Hepatic stellate cell (primary cell): ENCODE results near the gene WDR18.
A peak's percentile ranks its signal among the peaks of the same experiment; 100 is the strongest.

Experiments used
- DNase-seq: peaks from one replicate; pipeline ENCODE4 v3.0.0; 2011; ENCODE audit warnings: low spot score

The WDR18 gene

DNA sequence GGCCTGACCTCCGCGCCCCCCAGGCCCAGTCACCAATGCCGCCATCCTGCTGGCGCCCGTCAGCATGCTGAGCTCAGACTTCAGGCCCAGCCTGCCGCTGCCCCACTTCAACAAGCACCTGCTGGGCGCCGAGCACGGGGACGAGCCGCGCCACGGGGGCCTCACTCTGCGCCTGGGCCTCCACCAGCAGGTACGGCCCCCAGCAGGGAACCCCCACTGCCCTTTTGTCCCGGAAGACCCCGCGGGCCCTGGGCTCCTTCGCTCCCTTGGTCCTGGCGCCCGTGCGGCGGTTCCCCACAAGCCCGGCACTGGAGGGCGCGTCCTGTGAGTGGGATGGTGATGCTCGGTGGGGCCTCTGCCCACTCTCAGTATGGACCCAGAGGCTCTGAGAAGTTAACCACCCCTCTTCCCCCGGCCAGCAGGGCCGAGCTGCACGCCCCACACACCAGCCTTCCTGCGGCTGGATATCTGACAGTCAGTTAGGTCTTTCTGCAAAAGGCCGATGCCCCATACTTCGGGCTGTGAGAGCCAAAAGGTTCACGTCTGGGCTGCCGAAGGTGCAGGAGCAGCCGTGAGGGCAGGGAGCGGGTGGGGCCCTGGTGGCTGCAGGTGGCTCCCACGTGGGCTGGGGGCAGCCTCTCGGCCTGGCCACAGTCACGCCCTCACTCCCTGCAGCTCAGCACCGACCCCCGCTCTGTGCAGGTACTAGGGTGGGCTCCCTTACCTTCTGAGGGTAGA is 8.0 kb downstream of the WDR18 start:
- no peak for DNase-seq

DNA sequence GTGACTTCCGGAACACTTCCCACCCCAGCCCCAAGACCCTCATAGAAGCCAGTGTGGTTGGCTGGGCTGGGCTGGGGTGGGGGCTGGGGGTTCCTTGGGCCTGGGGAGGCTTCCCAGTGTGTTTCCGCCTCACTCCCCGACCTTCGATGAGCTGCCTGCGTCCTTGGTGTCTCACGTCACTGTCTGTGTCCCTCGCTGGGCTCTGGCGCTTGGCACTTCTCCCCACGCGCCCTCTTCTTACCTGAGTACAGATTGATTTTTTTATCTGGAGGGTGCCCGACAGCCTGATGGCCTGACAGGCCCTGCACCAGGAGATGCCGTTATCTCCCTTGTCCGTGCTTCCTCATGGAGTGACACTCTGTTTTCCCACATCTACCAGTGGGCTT is 8.5 kb downstream of the WDR18 start:
- no peak for DNase-seq

DNA sequence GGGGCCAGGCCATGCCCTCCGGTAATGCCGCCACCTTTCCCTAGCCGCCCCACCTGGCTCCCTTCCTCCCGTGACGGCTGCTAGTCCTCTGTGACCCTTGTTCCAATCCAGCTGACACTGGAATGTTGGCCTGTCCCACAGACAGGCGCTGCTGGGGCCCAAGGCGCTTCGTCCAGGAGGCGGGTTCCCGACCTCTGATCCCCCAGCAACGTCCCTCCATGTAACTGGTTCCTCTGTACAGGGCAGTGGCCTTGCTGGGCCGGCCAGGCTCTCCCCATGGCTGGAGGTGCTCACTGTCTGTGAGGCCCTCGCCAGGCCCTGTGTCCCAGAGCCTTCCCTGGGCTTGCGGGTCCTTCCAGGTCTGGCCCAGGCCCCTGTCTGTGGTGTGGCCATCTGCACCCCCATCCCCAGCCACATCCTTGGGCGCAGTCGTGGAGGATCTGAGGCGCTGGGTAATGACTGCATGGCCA is 9.3 kb downstream of the WDR18 start:
- DNase-seq: no peak

DNA sequence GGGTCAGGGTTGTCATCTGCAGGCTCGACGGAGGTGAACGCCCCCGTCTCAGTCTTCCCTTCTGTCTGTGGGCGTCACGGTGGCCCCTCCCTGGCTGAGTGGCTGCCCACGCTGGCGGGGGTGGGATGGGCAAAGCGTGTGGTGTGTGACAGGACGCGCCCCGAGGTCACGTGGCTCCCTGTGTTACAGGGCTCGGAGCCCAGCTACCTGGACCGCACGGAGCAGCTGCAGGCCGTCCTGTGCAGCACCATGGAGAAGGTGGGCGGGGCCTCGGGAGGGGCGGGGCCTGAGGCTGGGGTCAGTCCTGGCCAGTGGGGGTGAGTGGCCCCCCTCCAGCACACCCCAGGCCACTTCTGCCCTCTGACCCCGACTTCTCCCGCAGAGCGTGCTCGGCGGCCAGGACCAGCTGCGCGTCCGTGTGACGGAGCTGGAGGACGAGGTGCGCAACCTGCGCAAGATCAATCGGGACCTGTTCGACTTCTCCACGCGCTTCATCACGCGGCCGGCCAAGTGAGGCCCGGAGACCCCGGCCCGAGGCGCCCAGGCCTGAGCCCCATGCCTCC is 9.8 kb downstream of the WDR18 start:
- no peak for DNase-seq

DNA sequence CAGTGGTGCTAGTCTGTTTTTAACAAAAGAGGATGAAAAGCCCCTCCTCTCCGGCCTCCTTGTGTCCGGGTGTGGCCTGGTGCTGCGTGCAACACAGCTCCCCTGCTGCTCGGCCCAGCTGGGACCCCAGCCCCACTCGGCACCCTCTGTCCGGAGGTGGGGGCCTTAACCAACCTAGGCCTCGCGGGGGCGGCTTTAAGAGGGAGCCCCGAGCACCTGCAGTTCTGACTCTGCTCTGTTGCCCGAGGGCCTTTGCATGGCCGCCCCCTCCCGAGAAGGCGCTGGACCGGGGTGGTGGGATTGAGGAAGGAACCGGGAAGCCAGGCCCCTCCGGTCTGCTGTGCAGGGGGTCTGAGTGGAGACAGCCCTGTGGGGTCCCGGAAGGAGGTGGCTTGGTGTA is 10.4 kb downstream of the WDR18 start:
- DNase-seq: no peak

DNA sequence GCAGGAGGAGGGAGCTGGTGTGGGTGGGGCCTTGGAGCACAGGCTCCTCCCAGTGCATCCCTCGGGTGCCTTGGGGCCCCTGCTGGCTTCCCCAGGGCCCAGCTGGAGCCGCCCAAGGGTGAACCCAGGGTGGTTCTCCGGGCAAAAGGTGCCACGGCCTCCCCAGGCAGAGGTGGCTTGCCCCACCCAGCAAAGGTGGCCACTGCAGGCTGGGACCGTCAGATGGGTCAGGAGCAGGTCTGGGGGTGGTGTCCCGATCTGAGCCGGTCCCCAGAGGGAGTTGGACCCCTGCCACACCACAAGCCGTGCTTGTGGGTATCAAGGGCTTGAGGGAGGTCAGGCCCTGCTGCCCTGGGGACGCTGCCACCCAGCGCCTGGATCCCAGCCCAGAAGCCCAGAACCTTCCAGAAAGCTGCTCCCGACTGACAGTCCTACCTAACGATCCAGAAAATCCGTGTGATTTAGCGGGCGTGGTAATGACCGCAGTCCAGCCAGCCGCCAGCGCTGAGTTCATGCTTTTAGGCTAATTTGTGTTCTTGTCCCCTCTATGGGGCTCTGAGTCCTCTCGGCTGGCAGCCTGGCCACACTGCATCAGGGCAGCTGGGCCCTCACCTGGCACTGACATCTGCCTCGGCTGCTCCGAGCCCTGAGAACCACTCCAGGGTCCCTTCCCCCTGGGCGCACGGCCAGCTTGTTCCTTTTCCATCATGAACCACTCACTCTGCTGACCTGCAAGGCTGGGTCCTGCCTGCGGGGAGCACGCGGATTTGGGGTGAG is 11.1 kb downstream of the WDR18 start:
- DNase-seq: no peak

DNA sequence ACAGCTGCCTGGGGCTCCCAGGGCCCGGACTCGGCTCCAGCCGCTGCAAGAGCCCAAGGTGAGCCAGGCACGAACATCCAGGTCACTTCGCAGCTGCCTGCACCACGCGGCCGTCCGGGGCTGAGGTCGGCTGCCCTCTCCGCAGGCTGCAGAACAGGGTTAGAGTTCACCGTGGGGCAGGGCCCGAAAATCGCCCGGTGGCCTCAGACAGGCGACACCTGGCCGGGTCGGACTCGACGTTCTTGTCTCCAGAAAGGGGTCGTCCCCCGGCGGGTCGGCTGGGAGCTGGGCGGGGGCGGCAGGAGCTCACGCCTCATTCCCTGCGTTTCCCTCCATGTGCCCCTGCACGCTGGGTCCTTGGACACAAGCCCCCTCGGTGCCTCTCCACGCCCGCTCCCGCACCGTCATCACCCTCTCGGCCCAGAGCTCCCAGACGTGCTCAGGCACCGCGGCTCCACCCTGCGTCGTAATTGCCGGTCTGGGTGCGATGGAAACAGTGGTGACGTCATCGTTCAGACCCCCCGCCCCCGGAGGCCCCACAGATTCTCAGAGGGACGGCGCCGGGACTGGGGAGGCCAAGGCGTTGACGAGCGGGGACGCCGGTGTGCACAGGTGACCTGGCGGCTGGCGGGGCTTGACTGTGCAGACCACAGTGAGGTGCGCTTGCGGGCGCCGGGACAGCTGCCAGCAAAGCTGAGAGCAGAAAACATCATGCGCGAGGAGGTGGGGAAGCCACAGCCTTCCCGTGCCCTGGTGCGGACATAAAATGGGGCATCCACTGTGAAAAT is 12.1 kb downstream of the WDR18 start:
- peak; percentile 77 for DNase-seq

DNA sequence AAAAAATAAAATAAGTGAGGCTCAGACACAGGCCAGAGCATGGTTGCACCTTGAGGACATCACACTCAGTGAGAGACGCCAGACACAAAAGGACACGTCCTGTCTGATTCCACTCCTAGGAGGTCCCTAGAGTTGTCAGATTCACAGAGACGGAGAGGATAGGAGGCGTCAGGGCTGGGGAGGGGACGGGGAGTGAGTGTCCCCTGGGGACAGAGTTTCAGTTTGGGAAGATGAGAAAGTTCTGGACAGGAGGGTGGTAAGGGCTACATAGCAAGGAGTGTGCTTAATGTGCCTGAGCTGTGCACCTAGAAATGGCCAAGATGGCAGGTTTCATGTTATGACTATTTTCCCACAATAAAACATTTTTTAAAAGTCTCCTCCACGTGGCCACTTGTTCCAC is 13.9 kb downstream of the WDR18 start:
- no peak for DNase-seq

DNA sequence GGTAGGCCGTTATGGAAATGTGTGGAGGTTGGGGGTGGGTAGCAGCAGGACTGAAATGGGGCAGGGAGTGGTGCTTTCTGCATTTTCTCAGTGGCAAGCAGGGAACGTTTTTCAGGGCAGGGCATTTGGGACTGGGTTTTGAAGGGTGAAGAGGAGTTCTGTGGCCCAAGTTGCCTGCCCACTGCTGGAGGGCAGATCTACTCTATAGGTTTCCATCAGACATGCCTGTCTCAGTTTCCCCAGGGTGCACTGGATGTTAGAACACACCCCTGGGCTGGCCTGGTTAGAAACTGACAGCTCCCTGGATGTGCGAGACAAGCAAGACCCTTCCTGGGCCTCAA is 15.2 kb downstream of the WDR18 start:
- no peak for DNase-seq

DNA sequence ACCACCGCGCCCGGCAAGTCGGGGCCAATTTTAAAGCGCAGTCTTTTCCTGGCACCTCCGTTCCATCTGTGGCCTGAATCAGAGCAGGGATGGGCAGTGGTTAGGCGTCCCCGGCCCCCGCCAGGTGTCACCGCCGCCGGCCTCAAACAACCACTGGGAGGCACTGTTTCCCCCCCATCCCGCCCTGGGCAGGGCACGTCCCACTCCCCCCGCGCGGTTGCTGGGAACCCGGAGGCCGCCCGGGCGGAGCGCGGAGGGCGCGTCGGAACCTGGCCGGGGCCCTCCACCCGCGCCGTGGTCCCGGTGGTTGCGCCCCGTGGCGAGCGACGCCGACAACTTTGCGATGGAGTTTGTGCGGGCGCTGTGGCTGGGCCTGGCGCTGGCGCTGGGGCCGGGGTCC is 15.9 kb downstream of the WDR18 start, which contains the start of gene GRIN3B:
GRIN3B (plus strand) TSS at position 325 of the 400 bp plus-strand sequence; CDS start at position 344, 19 bp downstream.
- DNase-seq: peak; percentile 82

DNA sequence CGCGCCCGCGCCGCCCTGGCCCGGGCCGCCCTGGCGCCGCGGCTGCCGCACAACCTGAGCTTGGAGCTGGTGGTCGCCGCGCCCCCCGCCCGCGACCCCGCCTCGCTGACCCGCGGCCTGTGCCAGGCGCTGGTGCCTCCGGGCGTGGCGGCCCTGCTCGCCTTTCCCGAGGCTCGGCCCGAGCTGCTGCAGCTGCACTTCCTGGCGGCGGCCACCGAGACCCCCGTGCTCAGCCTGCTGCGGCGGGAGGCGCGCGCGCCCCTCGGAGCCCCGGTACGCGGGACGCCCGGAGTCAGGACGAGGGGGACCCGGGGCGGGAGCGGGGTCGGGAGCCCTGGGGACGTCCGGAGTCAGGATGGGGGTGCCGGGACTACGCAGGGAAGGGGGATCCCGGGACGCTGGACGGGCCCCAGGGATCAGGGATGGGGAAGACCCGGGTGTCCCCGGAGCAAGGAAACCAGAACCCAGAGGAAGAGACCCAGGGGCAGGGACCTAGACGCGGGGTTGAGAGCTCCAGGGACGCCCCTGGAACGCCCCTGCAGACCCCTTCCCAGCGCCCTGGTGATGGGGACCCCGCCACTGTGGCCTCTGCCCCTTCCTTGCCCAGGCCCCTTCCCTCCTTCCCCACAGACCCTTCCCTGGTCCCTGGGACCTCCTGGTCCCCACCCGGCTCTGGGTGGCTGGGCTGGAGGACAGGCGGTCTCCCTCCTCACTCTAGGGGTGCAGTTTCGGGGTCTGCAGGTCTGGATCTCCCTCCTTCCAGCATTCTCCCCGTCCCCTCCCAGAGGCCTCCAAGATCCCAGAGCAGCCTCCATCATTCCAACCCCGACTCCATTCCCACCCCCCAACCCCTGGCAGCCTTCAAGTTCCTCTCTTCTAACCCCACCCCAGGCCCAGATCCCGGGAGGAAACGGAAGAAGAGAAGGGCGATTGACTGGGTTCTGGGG is 16.7 kb downstream of the WDR18 start:
- DNase-seq: peak; percentile 45

DNA sequence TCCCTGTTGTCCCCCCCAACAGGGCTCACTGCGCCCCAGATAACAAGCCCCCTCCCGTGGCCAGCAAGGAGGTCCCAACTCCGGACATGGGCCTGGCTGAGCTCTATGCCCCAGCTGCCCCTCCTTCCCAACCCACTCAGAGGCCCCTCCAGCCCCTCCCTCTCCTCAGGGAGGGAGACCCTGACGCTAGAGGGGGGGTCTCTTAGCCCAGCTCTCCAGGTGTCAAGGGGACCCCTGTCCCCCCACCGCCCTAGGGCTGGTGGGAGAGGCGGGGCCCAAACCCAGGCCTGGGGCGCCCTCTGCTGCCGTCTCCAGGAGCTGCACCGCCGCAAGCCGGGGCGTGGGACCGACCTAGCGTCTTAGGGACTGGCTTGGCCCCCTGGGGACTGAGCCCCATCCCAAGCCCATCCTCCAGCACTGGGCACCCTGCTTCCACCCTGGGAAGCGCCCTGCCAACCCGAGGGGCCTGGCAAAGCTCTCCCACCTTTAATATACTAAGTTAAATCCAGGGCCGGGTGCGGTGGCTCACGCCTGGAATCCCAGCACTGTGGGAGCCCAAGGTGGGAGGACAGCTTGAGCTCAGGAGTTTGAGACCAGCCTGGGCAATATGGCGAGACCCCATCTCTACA is 17.5 kb downstream of the WDR18 start:
- DNase-seq: peak; percentile 76

DNA sequence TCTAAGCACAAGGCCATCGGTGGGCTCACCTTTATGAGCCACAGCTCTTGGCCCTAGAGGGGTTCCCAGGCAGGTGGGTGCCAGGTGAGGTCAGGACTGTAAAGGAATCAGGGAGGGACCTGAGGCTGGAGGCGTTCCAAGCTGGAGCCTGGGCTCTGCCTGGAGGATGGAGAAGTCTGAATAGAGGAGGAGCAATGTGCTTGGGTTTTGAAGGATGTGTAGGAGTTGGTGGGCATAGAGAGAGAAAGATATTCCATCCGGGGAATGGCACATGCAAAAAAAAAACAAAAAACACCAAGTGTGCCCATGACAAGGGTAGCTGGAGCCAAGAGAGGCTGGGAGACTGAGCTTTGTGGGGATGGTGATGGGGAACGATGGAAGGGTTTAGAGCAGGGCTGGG is 18.5 kb downstream of the WDR18 start:
- no peak for DNase-seq

DNA sequence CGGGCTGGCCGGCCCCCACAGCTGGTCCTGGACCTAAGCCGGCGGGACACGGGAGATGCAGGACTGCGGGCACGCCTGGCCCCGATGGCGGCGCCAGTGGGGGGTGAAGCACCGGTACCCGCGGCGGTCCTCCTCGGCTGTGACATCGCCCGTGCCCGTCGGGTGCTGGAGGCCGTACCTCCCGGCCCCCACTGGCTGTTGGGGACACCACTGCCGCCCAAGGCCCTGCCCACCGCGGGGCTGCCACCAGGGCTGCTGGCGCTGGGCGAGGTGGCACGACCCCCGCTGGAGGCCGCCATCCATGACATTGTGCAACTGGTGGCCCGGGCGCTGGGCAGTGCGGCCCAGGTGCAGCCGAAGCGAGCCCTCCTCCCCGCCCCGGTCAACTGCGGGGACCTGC is 19.1 kb downstream of the WDR18 start:
- no peak for DNase-seq

DNA sequence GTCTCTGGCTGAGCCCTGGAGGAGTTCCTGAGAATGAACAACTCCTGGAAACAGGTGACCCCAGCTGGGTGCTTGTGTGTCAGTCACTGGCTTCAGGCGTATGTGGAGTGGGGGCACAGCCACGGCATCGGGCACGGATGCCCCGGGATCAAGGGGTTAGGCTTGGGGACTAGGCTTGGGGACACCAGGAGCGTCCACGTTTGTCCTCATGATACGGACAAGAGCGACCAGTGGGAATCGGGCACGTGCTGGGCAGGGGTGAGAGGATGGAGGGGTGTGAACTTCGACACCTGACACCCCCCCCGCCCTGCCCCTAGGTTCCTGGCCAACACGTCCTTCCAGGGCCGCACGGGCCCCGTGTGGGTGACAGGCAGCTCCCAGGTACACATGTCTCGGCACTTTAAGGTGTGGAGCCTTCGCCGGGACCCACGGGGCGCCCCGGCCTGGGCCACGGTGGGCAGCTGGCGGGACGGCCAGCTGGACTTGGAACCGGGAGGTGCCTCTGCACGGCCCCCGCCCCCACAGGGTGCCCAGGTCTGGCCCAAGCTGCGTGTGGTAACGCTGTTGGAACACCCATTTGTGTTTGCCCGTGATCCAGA is 20.2 kb downstream of the WDR18 start:
- no peak for DNase-seq

DNA sequence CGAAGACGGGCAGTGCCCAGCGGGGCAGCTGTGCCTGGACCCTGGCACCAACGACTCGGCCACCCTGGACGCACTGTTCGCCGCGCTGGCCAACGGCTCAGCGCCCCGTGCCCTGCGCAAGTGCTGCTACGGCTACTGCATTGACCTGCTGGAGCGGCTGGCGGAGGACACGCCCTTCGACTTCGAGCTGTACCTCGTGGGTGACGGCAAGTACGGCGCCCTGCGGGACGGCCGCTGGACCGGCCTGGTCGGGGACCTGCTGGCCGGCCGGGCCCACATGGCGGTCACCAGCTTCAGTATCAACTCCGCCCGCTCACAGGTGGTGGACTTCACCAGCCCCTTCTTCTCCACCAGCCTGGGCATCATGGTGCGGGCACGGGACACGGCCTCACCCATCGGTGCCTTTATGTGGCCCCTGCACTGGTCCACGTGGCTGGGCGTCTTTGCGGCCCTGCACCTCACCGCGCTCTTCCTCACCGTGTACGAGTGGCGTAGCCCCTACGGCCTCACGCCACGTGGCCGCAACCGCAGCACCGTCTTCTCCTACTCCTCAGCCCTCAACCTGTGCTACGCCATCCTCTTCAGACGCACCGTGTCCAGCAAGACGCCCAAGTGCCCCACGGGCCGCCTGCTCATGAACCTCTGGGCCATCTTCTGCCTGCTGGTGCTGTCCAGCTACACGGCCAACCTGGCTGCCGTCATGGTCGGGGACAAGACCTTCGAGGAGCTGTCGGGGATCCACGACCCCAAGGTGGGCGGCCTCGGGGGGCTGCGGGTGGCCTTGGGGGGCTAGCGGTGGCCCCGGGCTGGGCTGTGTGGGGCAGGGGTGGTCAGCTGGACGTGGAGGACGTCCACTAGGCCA is 20.9 kb downstream of the WDR18 start:
- DNase-seq: no peak

DNA sequence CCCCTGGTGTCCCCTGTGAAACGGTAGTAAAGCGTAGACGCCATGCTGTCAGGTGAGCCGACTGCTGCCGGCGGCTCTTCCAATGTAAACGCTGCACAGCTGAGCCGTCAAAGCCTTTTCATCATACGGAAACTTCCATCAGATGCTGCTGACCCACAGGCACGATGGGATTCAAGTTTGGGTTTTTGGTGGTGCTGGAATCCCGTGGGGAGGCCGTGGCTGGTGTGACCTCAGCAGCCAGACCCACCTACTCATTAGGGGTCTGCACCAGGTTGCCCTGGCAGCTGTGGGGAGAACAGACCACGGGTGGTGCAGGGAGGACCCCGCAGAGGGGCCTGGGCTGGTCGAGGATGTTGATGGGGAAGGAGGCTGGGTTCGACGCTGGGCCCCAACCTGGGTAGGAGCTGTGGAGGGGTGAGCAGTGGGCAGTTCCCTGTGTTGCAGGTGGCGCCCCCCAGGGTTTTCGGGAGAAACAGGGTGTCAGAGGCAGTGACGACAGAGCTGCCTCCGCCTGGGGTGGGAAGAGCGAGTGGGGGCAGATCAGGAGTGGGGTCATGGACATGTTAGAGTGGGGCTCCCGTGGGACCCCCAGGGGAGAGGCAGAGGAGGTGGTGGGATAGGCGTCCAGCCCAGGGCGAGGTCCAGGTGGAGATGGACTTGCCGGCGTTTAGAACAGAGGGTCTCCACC is 22.7 kb downstream of the WDR18 start:
- no peak for DNase-seq

DNA sequence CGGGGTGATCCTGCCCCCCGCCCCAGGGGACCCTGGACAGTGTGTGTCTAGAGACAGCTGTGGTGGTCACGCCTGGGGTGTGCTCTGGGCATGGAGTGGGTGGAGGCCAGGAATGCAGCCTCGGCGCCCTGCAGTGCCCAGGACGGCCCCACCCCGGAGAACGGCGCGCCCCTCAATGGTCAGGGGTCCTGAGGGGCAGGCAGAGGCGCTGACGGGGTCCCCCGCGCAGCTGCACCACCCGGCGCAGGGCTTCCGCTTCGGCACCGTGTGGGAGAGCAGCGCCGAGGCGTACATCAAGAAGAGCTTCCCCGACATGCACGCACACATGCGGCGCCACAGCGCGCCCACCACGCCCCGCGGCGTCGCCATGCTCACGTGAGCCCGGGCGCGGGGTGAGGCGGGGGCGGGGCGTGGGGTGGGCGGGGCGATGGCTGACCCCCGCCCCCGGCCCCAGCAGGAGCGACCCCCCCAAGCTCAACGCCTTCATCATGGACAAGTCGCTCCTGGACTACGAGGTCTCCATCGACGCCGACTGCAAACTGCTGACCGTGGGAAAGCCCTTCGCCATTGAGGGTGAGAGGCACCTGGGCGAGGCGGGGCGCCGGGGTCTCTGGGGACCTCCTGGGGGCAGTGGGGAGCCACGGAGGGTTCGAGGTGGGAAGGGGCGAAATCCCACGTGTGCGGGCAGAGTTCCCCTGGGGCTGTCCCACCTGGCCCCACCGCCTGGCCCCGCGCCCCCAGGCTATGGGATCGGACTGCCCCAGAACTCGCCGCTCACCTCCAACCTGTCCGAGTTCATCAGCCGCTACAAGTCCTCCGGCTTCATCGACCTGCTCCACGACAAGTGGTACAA is 23.5 kb downstream of the WDR18 start:
- no peak for DNase-seq
